GM18519 (cell line): ENCODE results near the gene WASL.
"Not testable (repeated sequence)": the region's sequence is repeated elsewhere in the genome, so short reads cannot be mapped to it uniquely, and the experiment has no call there.

Experiments used
- ATAC-seq: cut with Tn5 transposase; IDR thresholded peaks from one replicate; pipeline ENCODE4 v1.9.1; 2021; ENCODE audit warnings: mild to moderate bottlenecking, moderate library complexity; ENCODE audit not compliant: unreplicated experiment, low FRiP score

WASL gene

GRCh38 chr7:123637203-123637602 is 111.6 kb downstream of the WASL start:
- no peak for ATAC-seq

GRCh38 chr7:123635551-123636359 is 113.0 kb downstream of the WASL start:
- ATAC-seq: peak; percentile 60

GRCh38 chr7:123634011-123634573 is 114.7 kb downstream of the WASL start:
- not testable (repeated sequence) for ATAC-seq

- no peak for ATAC-seq
These were observed 115.2 kb downstream of the WASL start for GRCh38 chr7:123633553-123633952.

- no peak for ATAC-seq
These were observed 116.0 kb downstream of the WASL start for GRCh38 chr7:123632808-123633207.
